Pancreas (tissue), 10 donors: ENCODE data around the gene MAD1L1. TPM values are rescaled to one million over a fixed set of nuclear protein-coding genes. Genes with fewer than 3 reads are reported as not detected.
A peak's percentile ranks its signal among the peaks of the same experiment; 100 is the strongest.

Experiments used
- ATAC-seq, 4 donors: fragments of 200-7000 bp; cut with Tn5 transposase; one replicate each; pipeline versions ENCODE4 v1.8.0 to v1.9.1; 2020; ENCODE audit warnings: mild to moderate bottlenecking in 4 of 4, moderate library complexity in 4 of 4
- DNase-seq, 6 donors: peaks; one replicate each; pipeline ENCODE4 v3.0.0-alpha.2; 2020
- FAIRE-seq: peaks from 2 replicates; lab custom pipeline; 2012; peaks lifted over from hg19 to GRCh38; lab: Jason Lieb, UNC
- H3K27ac ChIP-seq, 4 donors: fragments of 200-600 bp; sonication (generic); 1 replicate in 3 of 4; 2 replicates in 1 of 4; pipeline versions ENCODE4 v1.5.0 to v1.8.0; 2020
- H3K27me3 ChIP-seq, 4 donors: fragments of 200-600 bp; one replicate each; pipeline ENCODE4 v1.8.0; 2021
- H3K36me3 ChIP-seq, 3 donors: fragments of 200-600 bp; sonication (generic) in 1 of 3; one replicate each; pipeline versions ENCODE4 v1.5.0 to v1.8.0; 2020 to 2021
- H3K4me1 ChIP-seq, 3 donors: fragments of 200-600 bp; one replicate each; pipeline ENCODE4 v1.8.0; 2021
- H3K4me3 ChIP-seq, 4 donors: fragments of 200-600 bp; sonication (generic) in 2 of 4; one replicate each; pipeline versions ENCODE4 v1.5.0 to v1.8.0; 2020 to 2021
- H3K9me3 ChIP-seq, 4 donors: fragments of 200-600 bp; one replicate each; pipeline ENCODE4 v1.8.0; 2021
- CTCF ChIP-seq, 4 donors: fragments of 200-600 bp; sonication (generic) in 3 of 4; IDR thresholded peaks; one replicate each; pipeline versions ENCODE4 v1.5.0 to v1.8.0; 2021; ENCODE audit warnings: antibody characterized with exemption in 4 of 4
- WGBS, 2 donors: extraction: QIAGEN DNeasy Blood & Tissue Kit; methylation state at CpG; one replicate each; pipeline ENCODE4 v1.1.7; 2013; 5-methylcytosine and 5-hydroxymethylcytosine counted together
- intact Hi-C, 3 donors: fragments of 100-400 bp; cut with DNase I; formaldehyde crosslinking; loops; one replicate each; pipeline versions ENCODE4 v1.11.1 to v1.14.2; 2022
- polyA plus RNA-seq, 2 donors: library from polyadenylated mRNA; stranded (reverse); fragments of 200-250 nt; gene quantifications; one replicate each; pipeline ENCODE4 v1.2.3, GENCODE V29; 2013
- total RNA-seq, 6 donors: library from RNA; stranded (reverse); fragmentation: NEBNext Ultra II Directional in 4 of 6; extraction: Animal tissue kit (Norgen Biotek cat#: 25700) in 4 of 6; gene quantifications; one replicate each; pipeline versions ENCODE4 v1.2.1 to v1.2.4, GENCODE V29; 2021 to 2023
- donor health status: healthy with polysubstance abuse.
- donor health status: DM: no; HTN: no; CAD: no; lungs with moderate emphysema.
- donor health status: DM: no; HTN: no; CAD: no.
- donor health status: control.
- donor health status: control.
- donor health status: Bipolar disorder and iron deficiency.
- donor health status: DM: yes; HTN: yes; CAD: no.
- donor health status: DM: no; HTN: no; CAD: no.
- donor health status: DM: no; HTN: no; CAD: no.
- donor health status: DM: yes; HTN: yes; CAD: no.

The MAD1L1 gene
- total and polyA plus RNA-seq, 8 donors = 9.8 to 28.2 (median 11.9) TPM

- WGBS, 2 donors = 92 to 95% methylated on average over 24 of the region's 24 CpGs
- H3K36me3 ChIP-seq = no peaks in the 10 kb centered on the region
- TF ChIP-seq CTCF (IDR thresholded peaks at IDR 0.05) = no peak
- H3K9me3 ChIP-seq = no peaks in the 10 kb centered on the region
- H3K27me3 ChIP-seq = no peaks in the 10 kb centered on the region
- FAIRE-seq (no peak), DNase-seq (no peak), ATAC-seq (no peak)
- no peak overlapping the region for H3K4me3 ChIP-seq
- intact Hi-C loops = no loop called here
- no peaks in the 10 kb centered on the region for H3K4me1 ChIP-seq
- H3K27ac ChIP-seq = no peak overlapping the region
Observed at GRCh38 chr7:2081526-2082135, 151.1 kb downstream of the MAD1L1 start.

- intact Hi-C loops = no loop called here
- ATAC-seq = no peak
- WGBS, 2 donors = 95 to 96% methylated on average over 14 of the region's 14 CpGs
- no peaks in the 10 kb centered on the region for H3K27me3 ChIP-seq
- no peaks in the 10 kb centered on the region for H3K4me1 ChIP-seq
- no peak for FAIRE-seq
- TF ChIP-seq CTCF (IDR thresholded peaks at IDR 0.05) = no peak
- H3K36me3 ChIP-seq = no peaks in the 10 kb centered on the region
- H3K9me3 ChIP-seq = no peaks in the 10 kb centered on the region
- no peak for DNase-seq
- H3K27ac ChIP-seq = no peak overlapping the region
- no peak overlapping the region for H3K4me3 ChIP-seq
Observed at GRCh38 chr7:2080477-2080876, 152.3 kb downstream of the MAD1L1 start.

- TF ChIP-seq CTCF (IDR thresholded peaks at IDR 0.05) = no peak
- H3K4me3 ChIP-seq = no peak overlapping the region
- intact Hi-C loops = no loop called here
- no peak for FAIRE-seq
- no peak for ATAC-seq
- H3K27me3 ChIP-seq = no peaks in the 10 kb centered on the region
- WGBS, 2 donors = 75 to 77% methylated on average over 6 of the region's 6 CpGs
- H3K27ac ChIP-seq = no peak overlapping the region
- DNase-seq = no peak
- H3K4me1 ChIP-seq = no peaks in the 10 kb centered on the region
- H3K36me3 ChIP-seq = no peaks in the 10 kb centered on the region
- H3K9me3 ChIP-seq = no peaks in the 10 kb centered on the region
Observed at GRCh38 chr7:2080060-2080387, 152.7 kb downstream of the MAD1L1 start.

- Histone ChIP-seq H3K27ac (no peak overlapping the region), H3K9me3 (no peaks in the 10 kb centered on the region), H3K27me3 (no peaks in the 10 kb centered on the region), H3K4me1 (no peaks in the 10 kb centered on the region), H3K4me3 (no peak overlapping the region), H3K36me3 (no peaks in the 10 kb centered on the region)
- DNase-seq (no peak), ATAC-seq (no peak), FAIRE-seq (no peak)
- 63 to 67% methylated on average over 22 of the region's 22 CpGs for WGBS, 2 donors
- TF ChIP-seq CTCF (IDR thresholded peaks at IDR 0.05) = no peak
- intact Hi-C loops = no loop called here
Observed at GRCh38 chr7:2079332-2080059, 153.2 kb downstream of the MAD1L1 start.

GRCh38 chr7:2078899-2079298, 153.8 kb downstream of the MAD1L1 start:
- no peak for ATAC-seq
- 90 to 95% methylated on average over 14 to 15 of the region's 15 CpGs for whole genome bisulfite sequencing, 2 donors
- DNase-seq = peak in 1 of 6 donors; percentile 55
- Histone ChIP-seq H3K27me3 (no peaks in the 10 kb centered on the region), H3K4me1 (no peaks in the 10 kb centered on the region), H3K4me3 (no peak overlapping the region), H3K9me3 (no peaks in the 10 kb centered on the region), H3K36me3 (no peaks in the 10 kb centered on the region), H3K27ac (no peak overlapping the region)
- TF ChIP-seq CTCF (IDR thresholded peaks at IDR 0.05) = no peak
- FAIRE-seq = no peak
- intact Hi-C loops = no loop called here
